HG02852 (cell line): Measurements from ENCODE around the gene RBM10.
A peak's percentile ranks its signal among the peaks of the same experiment; 100 is the strongest.
"Not testable (repeated sequence)": the region's sequence is repeated elsewhere in the genome, so short reads cannot be mapped to it uniquely, and the experiment has no call there.

Experiments
- ATAC-seq: cut with Tn5 transposase; IDR thresholded peaks from one replicate; pipeline ENCODE4 v1.9.1; 2021; ENCODE audit warnings: mild to moderate bottlenecking, moderate library complexity; ENCODE audit not compliant: unreplicated experiment

Gene RBM10, protein sequence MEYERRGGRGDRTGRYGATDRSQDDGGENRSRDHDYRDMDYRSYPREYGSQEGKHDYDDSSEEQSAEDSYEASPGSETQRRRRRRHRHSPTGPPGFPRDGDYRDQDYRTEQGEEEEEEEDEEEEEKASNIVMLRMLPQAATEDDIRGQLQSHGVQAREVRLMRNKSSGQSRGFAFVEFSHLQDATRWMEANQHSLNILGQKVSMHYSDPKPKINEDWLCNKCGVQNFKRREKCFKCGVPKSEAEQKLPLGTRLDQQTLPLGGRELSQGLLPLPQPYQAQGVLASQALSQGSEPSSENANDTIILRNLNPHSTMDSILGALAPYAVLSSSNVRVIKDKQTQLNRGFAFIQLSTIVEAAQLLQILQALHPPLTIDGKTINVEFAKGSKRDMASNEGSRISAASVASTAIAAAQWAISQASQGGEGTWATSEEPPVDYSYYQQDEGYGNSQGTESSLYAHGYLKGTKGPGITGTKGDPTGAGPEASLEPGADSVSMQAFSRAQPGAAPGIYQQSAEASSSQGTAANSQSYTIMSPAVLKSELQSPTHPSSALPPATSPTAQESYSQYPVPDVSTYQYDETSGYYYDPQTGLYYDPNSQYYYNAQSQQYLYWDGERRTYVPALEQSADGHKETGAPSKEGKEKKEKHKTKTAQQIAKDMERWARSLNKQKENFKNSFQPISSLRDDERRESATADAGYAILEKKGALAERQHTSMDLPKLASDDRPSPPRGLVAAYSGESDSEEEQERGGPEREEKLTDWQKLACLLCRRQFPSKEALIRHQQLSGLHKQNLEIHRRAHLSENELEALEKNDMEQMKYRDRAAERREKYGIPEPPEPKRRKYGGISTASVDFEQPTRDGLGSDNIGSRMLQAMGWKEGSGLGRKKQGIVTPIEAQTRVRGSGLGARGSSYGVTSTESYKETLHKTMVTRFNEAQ

DNA sequence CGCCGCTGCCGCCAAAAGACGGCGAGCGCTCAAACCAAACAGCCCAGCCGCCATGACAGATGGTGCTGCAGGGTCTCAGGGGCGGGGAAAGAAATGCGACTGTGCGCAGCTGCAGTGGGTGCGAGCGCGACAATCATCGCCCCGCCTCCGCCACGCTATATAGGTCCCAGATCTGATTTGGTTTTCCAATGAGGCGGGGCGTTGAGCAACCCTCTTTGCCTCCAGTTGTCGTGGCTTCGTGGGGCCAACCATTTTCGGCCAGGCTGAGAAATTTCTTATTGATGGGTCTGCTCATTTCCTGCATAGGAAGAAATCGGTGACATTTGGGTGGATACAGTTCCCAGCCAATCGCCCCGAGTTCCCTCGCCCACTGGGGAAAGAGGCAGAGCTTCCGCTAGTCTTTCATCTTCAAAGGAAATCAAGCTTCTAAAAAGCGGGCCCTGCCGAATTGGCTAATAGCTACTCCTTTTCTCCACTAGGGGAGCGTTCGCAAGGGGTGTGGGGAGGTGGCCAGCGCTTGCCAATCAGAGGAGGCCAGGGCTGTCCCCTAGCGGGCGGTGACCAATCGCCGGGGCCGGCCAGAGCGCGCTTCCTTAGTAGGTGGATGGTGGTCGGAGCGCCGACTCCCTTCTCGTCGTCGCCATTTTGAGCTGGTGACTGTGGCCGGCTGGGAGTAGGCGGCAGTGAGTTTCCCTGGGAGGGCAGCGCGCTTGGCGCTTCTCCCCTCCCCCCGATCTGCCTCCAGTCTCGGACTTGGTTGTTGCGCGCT is at the start of gene RBM10, which contains the start of gene NDUFB11:
Gene RBM10, plus strand, starts transcription at position 596 of the 769 bp plus-strand sequence. CDS start 2,261 bp downstream, outside the sequence.
Gene NDUFB11, minus strand, starts transcription at position 77 of the 769 bp plus-strand sequence. Its CDS starts 23 bp downstream, at position 54.
- peak; percentile 87 for ATAC-seq

DNA sequence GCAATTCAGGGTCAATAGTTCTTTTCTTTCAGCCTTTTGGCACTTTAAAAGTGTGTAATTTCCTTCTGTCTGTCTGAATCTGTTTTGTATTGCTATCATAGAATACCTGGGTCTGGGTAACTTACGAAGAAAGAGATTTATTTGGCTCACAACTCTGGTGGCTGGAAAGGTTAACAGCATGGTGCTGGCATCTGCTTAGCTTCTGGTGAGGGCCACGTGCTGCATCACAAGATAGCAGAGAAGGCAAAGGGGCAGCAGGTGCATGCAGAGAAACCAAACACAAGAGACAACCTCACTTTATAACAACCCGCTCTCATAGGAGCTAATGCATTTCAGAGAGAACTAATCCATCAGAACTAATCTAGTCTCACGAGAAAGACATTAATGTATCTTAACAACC is 48.0 kb upstream of the RBM10 start:
- no peak for ATAC-seq

DNA sequence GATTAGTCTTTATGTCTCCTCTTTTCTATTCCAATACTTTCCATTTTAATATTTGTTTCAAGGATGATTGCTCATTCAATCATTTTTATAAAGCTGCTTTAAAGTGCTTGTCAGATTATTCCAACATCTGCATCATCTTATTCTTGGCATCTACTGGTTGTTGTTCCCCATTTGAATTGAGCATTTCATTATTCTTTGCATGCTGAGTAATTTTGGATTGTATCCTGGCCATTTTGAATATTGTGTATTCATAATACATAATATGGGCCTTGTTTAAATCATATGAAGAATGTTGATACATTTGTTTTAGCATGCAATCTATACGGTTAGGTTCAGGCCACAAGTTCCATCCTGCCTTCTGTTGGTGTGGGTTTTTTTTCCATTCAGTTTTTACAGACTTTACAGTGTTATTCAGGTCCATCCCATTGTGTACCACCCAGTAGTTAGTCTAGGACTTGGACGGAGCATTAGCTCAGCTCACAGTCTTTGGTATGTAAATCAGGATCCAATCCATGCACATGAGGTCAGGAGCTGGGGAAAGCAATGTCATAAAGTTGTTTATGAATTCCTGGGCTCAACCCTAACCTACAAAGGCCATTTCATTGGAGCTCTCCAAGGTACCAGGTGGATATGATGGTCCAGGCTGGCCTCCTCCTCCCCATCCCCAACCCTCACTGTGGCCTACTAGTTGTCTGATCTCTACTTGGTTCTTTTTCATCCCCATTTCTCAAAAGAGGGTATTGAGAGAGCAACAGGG is 46.5 kb upstream of the RBM10 start:
- ATAC-seq, result no peak

DNA sequence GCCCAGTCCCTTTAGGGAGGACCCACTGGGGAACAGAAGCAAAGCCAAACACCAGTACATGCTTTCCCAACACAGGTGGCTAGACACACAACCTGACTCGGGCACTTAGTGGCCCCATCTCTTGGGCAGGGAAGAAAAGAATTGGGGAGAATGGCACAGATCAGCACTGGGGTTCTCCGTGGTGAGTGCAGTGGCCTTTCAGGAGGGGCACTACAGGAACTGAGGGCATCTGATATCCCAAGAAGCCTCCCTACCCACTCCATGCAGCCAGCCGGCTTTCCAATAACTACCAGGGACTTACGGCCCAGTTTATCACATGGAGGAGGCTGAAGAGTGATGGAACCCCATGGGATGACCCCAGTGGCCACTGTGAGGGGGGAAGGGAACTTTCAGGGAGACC is 43.8 kb upstream of the RBM10 start:
- ATAC-seq, result no peak

DNA sequence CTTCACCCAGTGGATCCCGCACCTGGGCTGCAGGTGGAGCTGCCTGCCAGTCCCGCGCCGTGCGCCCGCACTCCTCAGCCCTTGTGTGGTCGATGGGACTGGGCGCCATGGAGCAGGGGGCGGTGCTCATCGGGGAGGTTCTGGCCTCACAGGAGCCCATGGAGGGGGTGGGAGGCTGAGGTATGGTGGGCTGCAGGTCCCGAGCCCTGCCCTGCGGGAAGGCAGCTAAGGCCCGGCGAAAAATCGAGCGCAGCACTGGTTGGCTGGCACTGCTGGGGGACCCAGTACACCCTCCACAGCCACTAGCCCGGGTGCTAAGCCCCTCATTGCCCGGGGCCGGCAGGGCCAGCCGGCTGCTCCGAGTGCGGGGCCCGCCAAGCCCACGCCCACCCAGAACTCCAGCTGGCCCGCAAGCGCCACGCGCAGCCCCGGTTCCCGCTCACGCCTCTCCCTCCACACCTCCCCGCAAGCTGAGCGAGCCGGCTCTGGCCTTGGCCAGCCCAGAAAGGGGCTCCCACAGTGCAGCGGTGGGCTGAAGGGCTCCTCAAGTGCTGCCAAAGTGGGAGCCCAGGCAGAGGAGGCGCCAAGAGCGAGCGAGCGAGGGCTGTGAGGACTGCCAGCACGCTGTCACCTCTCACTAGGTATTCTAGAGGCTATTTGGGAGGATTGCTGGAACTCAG is 33.9 kb upstream of the RBM10 start:
- ATAC-seq, result not testable (repeated sequence)

DNA sequence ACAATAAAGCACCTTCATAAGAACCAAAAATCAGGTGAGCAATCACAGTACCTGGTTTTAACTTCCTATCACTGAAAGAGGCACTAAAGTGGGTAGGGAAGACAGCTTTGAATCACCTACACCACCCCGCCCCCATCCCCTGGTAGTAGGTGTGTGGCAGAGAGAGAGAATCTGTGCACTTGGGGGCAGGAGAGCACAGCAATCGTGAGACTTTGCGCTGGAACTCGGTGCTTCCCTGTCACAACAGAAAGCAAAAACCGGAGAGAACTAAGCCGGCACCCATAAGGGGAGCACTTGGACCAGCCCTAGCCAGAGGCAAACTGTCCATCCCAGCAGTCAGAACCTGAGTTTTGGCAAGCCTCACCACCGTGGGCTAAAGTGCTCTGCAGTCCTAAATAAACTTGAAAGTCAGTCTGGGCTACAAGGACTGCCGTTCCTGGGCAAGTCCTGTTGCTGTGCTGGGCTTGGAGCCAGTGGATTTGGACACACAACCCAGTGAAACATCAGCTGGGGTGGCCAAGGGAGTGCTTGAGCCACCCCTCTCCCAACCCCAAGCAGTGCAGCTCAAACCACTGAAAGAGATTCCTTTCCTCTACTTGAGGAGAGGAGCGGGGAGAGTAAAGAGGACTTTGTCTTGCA is 32.6 kb upstream of the RBM10 start:
- ATAC-seq, result no peak

DNA sequence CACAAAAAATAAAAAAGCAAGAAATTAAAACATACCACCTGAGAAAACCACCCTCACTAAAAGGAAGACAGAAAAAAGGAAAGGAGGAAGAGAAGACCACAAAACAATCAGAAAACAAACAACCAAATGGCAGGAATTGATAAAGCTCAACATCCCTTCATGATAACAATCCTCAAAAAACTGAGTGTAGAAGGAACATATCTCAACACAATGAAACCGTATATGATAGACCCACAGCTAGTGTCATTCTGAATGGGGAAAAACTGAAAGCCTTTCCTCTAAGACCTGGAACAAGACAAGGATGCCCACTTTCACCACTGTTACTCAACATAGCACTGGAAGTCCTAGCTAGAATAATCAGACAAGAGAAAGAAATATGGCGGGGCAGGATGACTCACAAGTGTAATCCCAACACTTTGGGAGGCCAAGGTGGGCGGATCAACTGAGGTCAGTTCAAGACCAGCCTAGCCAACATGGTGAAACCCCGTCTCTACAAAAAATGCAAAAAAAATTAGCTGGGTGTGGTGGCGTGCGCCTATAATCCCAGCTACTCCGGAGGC is 28.4 kb upstream of the RBM10 start:
- ATAC-seq, result not testable (repeated sequence)

DNA sequence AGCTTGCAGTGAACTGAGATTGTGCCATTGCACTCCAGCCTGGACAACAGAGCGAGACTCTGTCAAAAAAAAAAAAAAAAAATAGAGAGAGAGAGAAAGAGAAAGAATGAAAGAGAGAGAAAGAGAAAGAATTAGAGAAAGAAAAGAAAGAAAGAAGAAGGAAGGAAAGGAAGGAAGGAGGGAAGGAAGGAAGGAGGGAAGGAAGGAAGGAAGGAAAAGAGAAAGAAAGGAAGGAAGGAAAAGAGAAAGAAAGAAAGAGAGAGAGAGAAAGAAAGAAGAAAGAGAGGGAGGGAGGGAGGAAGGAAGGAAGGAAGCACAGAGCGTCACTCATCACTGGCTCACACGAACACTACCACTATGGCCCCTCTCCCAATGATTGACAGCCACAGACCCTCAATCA is 20.6 kb upstream of the RBM10 start:
- not testable (repeated sequence) for ATAC-seq

DNA sequence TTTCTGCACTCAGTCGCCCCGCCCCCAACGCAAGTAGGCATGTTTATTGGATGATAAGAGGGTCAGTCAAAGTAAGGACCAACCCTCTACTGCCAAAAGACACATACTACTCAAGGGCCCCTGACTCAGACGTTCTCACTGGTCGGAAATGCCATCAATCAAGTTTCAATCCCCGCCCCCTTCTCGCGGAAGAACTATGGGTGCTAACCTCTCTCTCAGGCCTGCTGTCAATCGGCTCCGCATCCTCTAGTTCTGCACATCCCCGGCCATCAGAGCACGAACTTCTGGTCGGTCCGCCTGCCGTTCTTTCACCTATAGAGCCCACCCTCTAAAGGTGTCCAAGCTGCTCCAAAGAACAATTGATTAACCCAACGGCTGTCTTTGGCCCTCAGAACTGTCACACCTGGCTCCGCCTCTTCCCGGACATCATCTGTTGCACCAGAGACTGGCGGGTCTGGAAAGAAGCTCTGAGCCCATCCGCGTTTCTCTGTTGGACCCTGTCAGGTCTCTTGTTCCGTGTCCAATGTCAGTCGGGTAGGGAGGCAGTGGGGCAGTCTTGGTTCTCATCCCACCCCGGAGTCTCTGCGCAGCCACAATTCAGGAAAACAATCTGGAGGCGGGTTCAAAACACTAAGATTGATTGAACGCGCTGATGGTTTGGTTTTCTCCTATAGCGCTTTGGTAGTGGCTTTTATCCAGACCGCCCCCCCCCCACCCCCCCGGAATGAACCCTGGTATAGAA is 15.7 kb upstream of the RBM10 start:
- peak; percentile 97 for ATAC-seq

DNA sequence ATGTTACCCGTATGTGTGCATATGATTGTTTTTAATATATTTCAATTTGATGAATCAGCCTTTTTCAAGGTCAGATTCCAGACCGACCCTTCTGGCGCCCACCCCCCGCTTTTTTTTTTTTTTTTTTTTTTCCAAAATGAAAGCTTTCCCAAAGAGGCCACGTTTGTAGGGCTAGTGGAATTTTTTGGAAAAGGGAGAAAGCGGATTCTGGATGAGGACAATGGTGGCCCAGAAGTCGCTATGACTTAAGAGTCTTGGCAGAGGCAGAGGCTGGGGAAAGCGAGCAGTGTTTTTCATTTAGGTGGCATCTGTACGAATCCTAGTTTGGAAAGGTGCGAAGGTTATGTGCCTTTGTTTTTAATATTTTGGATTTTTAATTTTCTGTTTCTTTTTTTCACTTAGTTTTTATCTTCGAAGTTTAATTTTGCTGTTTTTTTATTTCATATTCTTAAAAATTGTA is 15.1 kb upstream of the RBM10 start:
- no peak for ATAC-seq

DNA sequence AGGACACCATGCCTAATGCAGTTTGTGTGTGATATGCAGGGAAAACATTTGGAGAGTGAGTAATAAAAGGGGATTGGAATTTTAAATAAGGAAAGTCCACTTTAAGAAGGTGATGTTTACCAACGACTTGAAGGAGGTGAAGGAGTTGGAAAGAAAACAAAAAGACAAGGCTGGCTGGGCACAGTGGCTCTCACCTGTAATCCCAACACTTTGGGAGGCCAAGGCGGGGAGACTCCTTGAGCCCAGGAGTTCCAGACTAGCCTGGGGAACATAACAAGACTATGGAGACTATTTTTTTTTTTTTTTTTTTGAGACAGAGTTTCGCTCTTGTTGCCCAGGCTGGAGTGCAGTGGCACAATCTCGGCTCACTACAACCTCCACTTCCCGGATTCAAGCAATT is 11.5 kb upstream of the RBM10 start:
- ATAC-seq, result no peak

DNA sequence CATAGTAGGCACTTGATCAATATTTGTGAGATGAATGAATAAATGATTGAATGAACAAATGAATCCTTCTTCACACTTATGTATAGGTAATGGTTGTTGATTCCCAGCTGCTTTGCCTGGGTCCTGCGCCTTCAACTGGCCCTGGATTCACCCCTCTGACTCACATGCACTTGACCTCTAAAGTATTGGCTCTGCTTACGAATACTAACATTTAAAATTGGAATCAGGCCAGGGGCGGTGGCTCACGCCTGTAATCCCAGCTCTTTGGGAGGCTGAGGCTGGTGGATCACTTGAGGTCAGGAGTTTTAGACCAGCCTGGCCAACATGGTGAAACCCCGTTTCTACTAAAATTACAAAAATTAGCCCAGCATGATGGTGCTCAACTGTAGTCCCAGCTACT is 9.4 kb upstream of the RBM10 start:
- ATAC-seq, result not testable (repeated sequence)

DNA sequence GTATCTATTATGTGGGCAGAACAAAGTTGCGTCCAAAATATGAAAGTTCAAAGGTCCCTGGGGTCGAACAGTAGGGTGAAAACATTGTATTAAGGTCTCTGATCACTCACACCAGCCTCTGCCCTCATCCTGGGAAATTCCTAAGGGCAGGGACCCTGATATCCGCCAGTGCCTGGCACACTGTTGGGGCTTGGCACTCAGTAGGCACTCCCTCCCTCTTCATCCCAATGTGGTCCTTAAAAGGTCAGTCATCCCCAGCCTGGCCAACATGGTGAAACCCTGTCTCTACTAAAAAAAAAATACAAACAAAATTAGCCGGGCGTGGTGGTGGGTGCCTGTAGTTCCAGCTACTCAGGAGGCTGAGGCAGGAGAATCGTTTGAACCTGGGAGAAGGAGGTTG is 6.8 kb upstream of the RBM10 start:
- ATAC-seq, result no peak

DNA sequence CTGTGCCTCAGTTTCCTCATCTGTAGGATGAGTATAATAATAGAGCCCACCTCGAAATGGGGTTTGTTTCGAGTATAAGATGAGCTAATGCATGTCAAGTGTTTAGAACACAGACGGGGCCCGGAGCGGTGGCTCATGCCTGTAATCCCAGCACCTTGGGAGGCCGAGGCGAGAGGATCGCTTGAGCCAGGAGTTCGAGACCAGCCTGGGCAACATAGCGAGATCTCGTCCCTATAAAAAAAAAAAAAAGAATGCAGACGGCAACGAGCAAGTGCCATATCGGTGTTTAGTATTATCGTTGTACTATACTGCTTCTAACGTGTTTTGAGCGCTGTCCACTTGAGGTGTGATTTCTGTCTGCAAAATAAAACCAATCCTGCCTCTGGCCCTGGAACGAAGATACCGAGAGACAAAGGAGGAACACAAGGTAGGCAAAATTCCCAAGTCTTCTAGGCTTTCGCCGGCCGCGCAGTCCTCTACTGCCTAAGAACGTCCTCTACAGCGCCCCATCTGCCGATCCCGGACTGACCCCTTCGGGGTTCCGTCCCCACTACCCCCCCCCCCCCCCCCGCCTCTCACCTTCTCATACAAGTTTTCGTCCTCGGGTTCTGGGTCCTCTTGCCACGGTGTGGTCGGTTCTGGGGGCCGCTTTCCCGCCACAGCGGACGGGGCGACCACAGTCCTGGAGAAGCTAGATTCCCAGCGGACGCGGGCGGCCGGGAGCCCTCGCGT is 961 bp upstream of the RBM10 start:
- peak; percentile 1 for ATAC-seq

DNA sequence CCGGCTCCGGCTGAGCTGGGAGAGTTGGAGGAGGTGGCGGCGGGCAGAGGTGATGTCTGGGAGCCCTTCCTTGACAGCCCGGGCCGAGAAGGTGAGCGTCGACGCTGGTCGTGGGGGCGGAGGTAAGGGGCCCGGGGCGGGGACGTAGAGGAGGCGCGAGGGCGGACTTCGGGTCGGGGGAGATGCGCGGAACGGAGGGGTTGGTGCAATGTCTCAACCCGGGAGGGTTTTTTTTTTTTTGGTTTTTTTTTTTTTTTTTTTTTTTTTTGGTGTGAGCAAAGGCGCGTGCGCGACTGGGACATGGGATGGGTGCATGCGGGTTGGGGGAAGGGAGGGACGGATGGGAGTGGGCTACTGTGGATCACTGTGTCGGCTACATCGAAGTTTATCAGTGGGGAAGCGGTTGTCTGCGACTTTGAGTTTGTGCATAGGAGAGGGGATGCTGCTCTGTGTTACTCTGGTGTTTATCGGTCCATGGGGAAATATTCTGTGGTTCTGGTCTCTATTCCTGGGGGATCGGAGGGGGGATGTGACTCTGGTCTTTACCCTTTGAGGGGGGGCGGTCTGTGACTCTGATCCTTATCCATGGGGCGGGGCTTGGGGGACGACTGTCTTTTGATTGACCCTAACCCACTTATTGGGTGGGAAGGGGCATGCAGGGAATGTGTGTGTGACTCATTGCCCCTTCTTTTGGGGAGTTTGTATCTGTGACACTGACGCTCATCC is 537 bp downstream of the RBM10 start:
- ATAC-seq, result peak; percentile 35

DNA sequence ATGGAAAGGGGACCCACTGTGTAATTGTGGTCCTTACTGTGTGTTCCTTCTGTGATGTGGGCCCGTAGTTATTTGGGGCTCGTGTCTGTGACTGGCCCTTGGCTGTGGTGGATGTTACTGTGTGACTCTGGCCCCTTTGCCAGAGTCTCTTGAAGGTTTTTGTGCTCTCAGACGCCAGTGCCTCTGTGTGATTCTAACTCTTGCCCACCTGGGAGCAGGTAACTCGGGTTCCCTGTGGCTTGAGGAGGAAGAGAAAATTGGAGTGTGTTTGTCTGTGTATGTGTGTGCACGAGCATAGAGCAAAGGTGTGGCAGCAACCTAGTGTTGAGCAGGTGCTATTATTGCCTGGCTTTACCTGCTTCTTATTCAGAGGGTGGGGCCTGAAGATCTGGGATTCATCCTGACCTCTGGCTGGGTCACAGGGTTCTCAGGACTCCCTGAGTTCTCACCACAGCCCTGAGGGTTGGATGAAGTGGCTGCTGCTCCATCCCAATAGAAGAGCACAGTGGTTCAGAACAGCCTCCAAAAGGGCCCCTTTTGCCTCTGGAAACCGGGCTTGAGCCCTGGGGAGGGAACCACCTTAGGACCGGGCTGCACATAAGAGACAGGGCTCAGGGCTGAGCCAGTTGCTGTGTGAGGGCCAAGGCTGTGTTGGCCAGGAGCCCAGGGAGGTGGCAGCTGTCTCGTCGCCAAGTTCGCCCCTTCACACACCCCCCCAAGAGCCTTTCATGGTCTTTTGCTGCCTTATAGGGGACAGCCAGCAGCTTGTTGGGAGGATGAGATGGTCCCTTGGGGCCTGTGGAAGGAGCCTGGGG is 1.3 kb downstream of the RBM10 start:
- ATAC-seq, result no peak
